CD4-positive, alpha-beta T cell treated with Interleukin-2 at 100 ng/mL for 4 hours (primary cell): Measurements from ENCODE around the gene TSSC4.

ENCODE experiments used
- DNase-seq: peaks from one replicate; pipeline ENCODE4 v3.0.0-alpha.2; 2020; ENCODE audit warnings: low spot score

TSSC4 gene

DNA sequence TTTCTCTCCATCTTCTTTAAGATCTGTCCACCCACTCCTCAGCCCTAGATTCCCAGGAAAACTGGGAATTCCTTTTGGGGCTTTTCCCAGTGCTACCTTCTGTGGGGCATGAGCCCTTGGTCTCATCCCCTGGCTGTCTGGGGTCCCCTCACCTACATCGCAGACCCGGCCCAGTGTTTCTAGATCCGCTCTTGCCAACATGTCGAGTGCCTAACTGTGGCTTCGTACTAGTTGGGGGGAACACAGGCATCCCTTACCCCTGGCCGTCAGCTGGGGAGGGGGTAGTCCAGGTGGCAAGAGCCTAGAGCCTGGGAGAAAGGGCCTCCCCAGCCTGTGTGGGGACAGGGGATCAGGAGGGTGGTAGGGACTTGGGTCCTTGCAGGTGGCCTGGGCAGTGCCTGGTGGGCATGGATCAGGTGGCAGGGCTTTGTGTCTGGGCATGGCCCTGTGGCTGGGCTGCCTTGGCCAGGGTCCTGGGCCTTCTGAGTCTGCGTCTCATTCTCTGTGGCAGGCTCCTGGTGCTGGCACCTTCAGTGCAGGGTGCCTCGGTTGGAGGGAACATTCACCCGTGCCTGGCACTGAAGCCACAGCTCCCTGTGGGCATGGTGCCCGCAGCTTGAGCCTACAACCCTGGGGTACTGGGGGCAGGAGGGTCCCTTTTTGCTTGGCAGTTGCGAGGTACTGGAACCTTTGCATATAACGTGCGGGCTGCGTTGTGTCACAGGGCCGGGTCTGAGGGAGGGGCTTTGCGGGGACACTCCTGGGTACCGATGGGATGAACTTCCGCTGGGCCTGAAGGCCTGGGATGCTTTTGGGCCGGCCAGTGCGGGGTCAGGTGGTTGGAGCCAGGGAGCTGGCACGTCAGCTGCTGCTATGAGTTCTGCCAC is 48.4 kb downstream of the TSSC4 start:
- no peak for DNase-seq

DNA sequence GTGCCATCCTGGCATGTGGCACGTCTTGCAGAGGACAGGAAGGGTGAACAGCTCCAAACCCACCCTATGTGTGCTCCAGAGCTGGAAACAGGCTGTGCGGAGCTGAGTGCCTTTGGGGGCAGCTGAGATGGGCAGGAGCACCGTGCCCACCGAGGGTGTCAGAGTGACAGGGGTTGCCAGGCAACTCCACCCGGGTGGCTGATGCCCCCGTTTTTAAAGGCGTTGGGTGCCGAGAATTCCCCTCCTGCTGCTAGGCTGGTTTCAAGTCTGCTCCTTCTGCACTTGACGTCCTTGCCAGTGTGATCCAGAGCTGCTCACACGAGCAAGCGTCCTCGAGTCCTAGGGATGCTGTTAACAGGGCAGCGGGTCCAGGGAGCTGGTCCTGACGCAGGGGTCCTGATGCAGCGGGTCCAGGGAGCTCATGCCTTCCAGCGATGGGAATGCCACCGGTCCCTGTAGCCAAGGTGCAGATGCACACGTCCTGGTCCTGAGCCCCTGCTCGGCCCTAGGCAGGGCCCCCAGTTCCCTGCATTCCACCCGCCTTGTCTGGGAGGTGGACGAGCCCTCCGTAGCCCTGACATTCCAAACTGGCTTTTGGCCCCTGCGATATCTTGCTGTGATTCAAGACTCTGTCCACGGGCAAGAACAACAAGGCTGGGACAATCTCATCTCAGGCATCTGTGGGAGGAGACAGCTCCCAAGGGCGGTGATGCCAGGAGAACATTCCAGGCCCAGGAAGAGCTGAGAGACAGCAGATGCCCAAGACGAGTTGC is 49.2 kb downstream of the TSSC4 start:
- no peak for DNase-seq

GRCh38 chr11:2450321-2451041 is 49.9 kb downstream of the TSSC4 start:
- no peak for DNase-seq

GRCh38 chr11:2451336-2451735 is 50.8 kb downstream of the TSSC4 start:
- no peak for DNase-seq

GRCh38 chr11:2451916-2452315 is 51.4 kb downstream of the TSSC4 start:
- no peak for DNase-seq

DNA sequence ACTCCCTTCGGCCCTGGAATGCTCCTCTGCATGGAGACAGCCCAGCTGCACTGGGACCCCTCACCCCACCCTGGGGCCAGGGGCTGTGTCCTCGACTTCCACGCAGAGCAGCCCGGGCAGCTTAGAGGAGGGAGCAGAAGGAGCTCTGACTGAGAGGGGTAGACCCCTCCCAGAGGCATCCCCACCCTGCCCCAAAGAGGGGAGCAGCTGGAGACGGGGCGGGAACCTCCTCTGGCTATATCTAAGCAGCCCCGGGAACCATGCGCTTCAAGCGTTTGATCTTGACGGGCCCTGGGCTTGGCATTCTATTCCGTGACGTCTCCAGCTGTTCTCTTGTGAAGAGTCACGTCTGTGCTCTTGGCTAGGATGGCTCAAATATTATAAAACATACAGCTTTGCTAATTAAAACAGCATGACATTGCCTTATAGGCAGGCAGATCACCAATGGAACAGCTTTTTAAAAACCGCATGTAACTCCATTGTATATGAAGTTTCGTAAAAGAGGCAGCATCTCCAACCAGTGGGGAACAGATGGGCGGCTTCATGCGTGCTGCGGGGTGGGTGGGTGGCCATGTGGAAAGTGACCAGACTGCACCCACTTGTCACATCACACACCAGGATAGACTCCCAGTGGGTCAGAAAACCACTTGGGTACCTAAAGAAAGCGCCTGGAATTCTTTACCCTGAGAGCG is 51.9 kb downstream of the TSSC4 start:
- DNase-seq = no peak

DNA sequence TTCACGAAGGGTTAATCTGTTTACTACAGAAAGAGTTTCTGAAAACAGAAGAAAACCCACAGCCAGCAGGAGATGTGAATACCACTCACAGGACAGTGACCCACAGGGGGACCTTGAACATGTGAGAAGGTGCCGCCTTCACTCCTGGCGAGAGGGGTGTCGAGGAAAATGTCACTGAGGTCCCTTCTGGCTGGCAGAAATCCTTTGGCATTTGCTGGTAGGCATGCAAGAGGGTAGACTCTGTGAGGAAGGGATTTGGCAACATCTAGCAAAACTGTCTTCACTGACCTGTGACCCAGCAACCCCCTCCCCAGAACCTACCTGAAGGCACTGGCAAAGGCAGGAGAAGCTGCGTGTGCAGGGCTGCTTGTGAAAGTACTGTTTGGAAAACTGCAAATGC is 52.9 kb downstream of the TSSC4 start:
- no peak for DNase-seq
